Epithelial cell of proximal tubule (primary cell): ENCODE results near the gene WLS. TPM values are rescaled to one million over a fixed set of nuclear protein-coding genes. Genes with fewer than 3 reads are reported as not detected.
A peak's percentile ranks its signal among the peaks of the same experiment; 100 is the strongest.

Source experiments
- DNase-seq: peaks from one replicate; pipeline ENCODE4 v3.0.0-alpha.2; 2011; ENCODE audit warnings: low read depth
- H3K4me3 ChIP-seq: 2 replicates; pipeline ENCODE4 v1.5.1; 2011; ENCODE audit warnings: low read depth, mild to moderate bottlenecking, low read length
- total RNA-seq: library from RNA; depleted of rRNA; stranded (reverse); fragments of >200 nt; gene quantifications from 2 replicates; pipeline ENCODE4 v1.2.3, GENCODE V29; 2015
- TF ChIP-seq, protein P1 (sequence below): conservative IDR thresholded peaks from 2 replicates; pipeline ENCODE4 v1.5.1; 2012; ENCODE audit warnings: low read depth, mild to moderate bottlenecking, low read length

Gene WLS
- total RNA-seq, 1 donor from 2014 or later, result 14.4 TPM

DNA sequence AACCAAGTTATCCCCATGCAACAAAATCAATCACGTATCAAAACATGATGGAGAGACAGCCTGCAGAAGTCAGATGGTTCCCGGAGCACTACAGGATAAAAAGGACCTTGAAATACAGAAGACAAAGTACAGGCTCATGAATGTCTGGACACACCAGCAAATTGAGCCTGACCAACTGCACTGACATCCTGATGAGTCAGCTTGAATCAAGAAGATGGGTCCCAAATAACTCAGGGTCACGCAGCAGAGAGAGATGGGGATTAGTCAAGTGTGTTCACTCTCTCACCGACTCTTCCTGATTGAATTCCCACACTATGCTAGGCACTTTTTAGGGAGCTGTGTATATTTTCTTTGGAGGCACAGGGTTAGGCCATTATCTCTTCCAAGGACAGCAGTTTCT is 110.8 kb downstream of the WLS start:
- peak; percentile 71 for DNase-seq
- H3K4me3 ChIP-seq, result no peak overlapping the region
- TF ChIP-seq, protein P1, sequence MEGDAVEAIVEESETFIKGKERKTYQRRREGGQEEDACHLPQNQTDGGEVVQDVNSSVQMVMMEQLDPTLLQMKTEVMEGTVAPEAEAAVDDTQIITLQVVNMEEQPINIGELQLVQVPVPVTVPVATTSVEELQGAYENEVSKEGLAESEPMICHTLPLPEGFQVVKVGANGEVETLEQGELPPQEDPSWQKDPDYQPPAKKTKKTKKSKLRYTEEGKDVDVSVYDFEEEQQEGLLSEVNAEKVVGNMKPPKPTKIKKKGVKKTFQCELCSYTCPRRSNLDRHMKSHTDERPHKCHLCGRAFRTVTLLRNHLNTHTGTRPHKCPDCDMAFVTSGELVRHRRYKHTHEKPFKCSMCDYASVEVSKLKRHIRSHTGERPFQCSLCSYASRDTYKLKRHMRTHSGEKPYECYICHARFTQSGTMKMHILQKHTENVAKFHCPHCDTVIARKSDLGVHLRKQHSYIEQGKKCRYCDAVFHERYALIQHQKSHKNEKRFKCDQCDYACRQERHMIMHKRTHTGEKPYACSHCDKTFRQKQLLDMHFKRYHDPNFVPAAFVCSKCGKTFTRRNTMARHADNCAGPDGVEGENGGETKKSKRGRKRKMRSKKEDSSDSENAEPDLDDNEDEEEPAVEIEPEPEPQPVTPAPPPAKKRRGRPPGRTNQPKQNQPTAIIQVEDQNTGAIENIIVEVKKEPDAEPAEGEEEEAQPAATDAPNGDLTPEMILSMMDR, result no peak

DNA sequence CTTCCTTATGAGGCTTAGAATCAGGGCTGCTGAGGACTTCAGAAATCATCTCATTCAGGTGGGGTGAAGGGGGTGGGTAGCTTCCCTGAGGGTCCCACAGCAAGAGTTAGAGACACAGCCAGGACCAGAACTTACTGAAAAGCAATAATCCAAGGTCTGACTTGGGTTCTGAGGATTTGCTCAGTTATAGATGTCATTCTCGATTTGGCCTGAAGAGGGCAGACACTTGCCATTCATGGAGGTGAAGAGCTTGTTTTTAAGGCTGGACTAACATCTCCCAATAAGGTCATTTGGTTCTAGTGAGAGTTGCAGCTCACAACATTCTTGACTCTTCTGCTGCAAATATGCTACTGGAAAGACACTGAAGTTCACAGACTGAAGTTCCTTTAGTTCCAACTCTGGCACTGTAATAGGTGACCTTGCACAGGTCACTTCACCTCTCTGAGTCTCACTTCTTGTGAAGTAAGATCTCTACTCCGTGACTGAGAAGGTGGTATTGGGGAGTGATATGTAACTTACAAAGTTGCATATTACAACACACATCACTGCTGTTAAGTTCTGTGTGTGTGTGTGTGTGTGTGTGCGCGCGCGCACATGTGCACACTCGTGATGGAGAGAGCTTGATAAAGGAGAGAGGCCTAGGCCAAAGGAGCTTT is 112.1 kb downstream of the WLS start:
- peak; percentile 64 for DNase-seq
- no peak overlapping the region for H3K4me3 ChIP-seq
- TF ChIP-seq, protein P1, result peak; percentile 84

DNA sequence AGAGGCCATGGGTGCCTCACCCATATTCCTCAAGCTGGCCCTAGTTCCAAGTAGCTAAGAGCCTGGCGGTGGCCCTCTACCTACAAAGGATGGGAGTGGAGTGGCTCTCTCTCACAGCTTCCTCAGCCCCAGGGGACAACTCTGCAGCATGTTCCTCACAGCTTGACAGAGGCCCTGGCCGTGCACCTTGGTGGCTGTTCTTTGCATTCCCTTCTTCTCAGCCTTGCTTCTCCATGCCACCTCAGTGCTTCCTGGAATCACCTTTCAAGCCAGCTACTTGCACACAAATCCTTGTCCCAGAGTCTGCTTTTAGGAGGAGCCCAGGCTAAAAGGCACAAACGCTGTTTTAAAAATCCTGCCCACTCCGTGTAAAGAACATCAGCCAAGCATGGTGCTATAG is 112.9 kb downstream of the WLS start:
- TF ChIP-seq, protein P1, result no peak
- H3K4me3 ChIP-seq, result no peak overlapping the region
- no peak for DNase-seq

DNA sequence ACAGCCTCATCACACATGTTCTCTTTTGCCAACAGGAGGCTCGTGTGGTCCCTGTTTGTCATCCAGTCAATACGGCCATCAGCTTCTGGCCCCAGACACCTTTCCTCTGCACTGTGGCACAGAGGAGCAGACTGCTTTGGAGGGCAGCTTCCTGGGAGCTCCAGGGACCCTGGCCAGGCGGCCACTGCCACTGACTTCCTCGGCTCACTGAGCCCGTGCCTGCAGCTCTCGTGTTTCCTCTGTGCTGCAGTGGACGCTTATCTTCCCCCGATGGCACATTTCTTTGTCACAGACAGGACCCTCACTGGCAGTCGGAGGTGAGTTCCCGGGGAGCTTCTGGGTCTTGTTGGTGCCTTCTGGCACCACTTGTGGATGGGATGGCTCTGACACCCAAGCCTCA is 114.9 kb downstream of the WLS start:
- TF ChIP-seq, protein P1, result no peak
- H3K4me3 ChIP-seq, result no peak overlapping the region
- DNase-seq, result no peak

DNA sequence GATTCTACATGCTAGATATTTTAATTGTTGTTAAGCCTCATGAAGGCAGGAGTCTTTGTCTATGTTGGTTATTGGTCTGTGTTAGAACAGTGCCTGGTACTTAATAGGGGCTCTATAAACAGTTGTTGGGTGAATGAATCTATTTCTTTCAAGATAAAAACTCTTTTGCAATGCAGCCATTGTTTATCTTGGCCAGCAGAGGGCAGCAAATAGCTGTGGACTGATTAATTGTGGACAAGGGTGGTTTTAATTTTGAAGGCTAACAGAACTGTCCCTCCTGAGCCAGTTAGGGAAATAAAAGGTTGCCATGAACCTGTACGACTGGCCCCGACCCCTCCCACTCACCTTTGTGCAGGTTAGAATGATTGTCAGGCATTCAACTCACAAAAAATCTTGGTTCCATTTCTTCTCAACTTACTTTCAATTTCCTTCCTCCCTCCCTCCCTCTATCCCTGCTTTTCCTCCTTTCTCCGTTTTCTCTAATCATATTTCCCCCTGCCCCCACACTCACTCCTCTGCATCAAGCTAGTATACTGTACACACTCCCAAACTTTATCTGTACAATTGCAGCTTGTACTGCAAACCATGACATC is 115.6 kb downstream of the WLS start:
- TF ChIP-seq, protein P1, result peak; percentile 83
- DNase-seq, result no peak
- H3K4me3 ChIP-seq, result no peak overlapping the region

DNA sequence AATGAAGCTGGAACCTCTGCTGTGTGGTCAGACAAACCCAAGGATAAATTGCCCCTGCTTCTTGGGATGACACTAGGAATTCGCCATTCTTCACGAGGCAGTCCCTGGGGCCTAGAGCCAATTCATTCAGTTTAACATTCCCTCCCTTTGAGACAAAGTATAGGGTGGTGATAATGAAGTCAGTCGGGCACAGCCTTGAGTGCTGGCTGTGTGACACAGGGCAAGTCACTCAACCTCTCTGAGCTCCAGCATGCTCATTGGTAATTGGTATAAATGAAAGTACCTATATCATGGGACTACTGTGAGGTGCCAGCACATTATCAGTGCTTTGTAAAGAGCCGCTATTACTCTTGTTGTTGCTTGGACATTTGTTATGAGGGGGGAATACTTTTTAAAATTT is 117.0 kb downstream of the WLS start:
- TF ChIP-seq, protein P1, result no peak
- no peak overlapping the region for H3K4me3 ChIP-seq
- DNase-seq, result no peak

DNA sequence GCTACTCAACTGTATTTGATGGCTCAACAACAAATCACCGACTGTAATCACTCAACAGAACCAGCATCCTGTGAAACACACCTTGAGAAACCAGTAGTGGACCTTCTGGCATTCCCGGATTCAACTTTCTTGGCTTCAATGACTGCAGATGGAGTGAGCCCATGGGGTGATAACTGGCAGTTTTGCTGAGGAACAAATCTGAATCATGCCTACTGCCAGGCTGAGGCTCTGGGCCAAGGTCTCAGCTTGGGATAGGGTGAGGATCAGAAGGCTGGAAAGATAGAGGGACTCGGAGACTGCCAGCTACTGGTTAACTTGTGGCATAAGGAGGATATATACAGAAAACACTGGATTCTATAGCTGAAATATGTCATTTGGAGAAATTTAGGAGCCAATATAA is 118.4 kb downstream of the WLS start:
- no peak for DNase-seq
- TF ChIP-seq, protein P1, result no peak

More for the DNA sequence above, 118.4 kb downstream of the WLS start:
- H3K4me3 ChIP-seq, result no peak overlapping the region
